ENCODE results near the gene JMJD8.

DNA sequence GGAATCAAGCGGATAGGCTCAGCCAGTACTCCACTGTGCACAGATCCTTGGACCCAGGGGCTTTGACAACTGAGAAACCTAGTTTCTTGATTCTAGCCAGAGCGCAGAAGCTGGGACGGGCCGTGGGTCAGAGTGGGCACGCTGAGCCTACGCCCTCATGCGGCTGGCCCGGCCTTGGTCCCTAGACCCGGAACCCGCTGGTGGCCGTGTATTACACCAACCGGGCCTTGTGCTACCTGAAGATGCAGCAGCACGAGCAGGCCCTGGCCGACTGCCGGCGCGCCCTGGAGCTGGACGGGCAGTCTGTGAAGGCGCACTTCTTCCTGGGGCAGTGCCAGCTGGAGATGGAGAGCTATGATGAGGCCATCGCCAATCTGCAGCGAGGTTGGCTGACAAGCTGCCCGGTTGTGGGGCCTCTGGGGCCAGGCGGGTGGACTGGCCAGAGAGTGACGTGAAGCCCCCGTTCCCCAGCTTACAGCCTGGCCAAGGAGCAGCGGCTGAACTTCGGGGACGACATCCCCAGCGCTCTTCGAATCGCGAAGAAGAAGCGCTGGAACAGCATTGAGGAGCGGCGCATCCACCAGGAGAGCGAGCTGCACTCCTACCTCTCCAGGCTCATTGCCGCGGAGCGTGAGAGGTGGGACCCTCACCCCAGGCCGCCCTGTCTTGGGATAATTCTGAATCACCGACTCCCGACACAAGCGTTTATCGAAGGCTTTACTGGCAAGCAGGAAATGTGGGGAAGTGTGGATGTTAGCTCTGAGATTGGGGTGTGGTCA is 3.0 kb downstream of the JMJD8 start:
- no peak for TF ChIP-seq POLR2A (IDR thresholded peaks at IDR 0.05)
- TF ChIP-seq, protein P1, sequence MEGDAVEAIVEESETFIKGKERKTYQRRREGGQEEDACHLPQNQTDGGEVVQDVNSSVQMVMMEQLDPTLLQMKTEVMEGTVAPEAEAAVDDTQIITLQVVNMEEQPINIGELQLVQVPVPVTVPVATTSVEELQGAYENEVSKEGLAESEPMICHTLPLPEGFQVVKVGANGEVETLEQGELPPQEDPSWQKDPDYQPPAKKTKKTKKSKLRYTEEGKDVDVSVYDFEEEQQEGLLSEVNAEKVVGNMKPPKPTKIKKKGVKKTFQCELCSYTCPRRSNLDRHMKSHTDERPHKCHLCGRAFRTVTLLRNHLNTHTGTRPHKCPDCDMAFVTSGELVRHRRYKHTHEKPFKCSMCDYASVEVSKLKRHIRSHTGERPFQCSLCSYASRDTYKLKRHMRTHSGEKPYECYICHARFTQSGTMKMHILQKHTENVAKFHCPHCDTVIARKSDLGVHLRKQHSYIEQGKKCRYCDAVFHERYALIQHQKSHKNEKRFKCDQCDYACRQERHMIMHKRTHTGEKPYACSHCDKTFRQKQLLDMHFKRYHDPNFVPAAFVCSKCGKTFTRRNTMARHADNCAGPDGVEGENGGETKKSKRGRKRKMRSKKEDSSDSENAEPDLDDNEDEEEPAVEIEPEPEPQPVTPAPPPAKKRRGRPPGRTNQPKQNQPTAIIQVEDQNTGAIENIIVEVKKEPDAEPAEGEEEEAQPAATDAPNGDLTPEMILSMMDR (IDR thresholded peaks at IDR 0.05): no peak

Measured in lower leg skin (tissue), 3 donors.